ENCODE data around the gene GRAPL.
"Not testable (repeated sequence)": the region's sequence is repeated elsewhere in the genome, so short reads cannot be mapped to it uniquely, and the experiment has no call there.

GRAPL gene

GRCh38 chr17:19137959-19138358 lies 10.6 kb downstream of the GRAPL start:
- not testable (repeated sequence) for DNase-seq

DNA sequence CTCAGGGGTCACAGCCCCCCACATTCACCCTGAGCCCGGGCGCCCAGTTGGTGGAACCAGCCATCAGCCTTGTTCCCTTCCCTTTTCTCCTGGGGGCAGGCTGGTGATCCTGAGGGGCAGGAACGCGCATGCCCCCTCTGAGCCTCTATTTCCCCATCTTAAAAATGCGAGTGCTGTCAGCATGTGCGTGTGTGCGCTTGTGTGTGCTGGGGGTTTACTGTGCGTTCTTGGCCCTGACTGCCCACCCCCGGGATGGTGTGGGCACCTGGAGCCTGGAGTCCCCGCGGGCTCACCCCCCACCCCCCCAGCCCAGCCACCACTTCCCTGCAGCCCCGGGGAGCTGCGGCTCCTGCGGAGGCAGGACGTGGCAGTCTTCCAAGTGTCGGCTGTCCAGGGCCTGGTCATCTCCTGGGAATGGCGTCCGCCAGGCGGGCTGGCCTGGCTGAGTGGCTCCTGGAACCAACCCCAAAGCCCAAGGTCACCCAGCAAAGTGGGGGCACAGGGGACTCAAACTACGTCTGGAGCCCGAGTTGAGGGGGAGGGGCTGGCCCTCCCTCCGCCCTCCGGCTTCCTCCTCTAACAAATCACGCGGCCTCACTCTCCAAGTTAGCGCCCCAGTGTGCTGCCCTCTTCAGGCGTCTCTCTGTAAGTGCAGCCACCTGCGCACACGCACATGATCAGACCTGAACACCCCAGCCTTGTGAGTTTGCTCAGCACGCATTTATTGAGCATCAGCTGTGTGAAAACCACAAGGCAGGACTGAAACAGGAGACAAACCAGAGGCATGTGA lies 14.2 kb downstream of the GRAPL start:
- DNase-seq: not testable (repeated sequence)

GRCh38 chr17:19142419-19142818 lies 15.0 kb downstream of the GRAPL start:
- DNase-seq: not testable (repeated sequence)

GRCh38 chr17:19143097-19143777 lies 15.8 kb downstream of the GRAPL start:
- DNase-seq: not testable (repeated sequence)

DNA sequence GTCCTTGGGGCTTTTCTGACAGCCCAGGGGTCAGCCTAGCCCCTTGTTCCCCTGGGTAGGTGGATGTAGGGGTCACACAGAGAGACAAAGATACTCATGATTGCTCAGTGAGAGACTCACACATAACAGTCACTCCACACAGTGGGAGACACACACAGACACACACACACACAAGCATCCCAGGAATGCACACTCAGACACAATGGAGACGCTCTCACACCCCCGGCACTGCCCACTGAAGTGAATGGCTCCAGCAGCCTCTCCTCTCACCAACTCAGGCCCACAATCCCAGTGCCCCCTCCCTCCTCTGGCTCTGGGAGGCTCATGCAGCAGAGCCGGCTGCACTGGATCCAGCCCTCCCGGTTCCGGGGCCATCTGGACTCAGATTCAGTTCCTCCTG lies 17.0 kb downstream of the GRAPL start:
- DNase-seq: not testable (repeated sequence)

- DNase-seq: not testable (repeated sequence)
These were observed 18.1 kb downstream of the GRAPL start for GRCh38 chr17:19145471-19145870.

- not testable (repeated sequence) for DNase-seq
These were observed 23.6 kb downstream of the GRAPL start for GRCh38 chr17:19150678-19151615.

DNA sequence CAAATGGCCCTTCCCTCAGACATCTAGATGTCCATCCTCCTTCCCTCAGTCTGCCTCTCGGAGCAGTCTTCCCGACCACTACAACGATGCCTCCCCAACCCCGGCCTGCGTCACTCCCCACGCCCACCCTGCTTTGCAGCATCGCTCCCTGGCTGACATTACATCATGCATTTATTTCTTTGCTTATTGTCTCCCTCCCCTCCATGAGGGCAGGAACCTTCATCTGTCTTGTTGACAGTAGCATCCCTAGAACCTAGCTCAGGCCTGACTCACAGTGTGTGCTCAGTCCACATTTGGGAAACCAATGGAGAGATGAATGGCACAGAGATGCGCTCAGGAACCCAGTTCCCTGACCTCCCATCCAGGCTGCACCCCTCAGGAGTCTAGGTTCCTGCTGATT lies 30.2 kb downstream of the GRAPL start:
- not testable (repeated sequence) for DNase-seq

DNA sequence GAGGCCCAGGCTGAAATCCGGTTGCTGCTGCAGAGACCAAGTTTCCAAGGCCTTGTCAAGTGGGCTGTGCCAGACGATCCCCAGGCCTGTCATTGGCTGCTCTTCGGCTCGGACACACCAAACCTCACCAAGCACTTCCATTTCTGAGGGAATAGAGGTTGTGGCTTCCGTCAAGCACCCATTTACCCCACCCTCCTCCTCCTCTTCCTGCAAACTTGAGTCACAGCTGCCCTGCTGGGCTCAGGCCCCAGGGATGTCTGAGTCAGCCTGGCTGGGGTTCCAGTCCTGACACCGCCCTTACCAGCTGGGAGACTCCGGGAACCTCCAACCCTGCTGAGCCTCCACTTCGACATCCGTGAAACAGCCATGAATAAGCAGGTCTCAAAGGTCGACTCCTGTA lies 31.1 kb downstream of the GRAPL start:
- DNase-seq: not testable (repeated sequence)

DNA sequence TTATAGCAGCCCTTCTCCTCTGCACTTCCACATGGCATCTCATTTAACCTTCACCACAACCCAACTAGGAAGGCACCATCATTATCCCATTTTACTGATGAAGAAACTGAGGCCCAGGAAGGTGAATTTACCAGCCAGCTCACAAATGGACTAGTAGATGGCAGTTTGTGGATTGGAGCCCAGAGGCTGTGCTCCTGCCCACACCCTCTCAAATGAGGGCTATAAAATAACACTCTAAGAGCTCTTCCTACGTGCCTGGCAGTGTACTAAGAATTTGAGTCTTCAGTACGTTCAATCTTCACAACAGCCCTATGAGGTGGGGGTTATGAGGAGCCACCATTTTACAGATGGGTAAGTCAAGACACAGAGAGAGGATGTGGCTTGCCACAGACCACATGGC lies 31.5 kb downstream of the GRAPL start:
- not testable (repeated sequence) for DNase-seq

DNA sequence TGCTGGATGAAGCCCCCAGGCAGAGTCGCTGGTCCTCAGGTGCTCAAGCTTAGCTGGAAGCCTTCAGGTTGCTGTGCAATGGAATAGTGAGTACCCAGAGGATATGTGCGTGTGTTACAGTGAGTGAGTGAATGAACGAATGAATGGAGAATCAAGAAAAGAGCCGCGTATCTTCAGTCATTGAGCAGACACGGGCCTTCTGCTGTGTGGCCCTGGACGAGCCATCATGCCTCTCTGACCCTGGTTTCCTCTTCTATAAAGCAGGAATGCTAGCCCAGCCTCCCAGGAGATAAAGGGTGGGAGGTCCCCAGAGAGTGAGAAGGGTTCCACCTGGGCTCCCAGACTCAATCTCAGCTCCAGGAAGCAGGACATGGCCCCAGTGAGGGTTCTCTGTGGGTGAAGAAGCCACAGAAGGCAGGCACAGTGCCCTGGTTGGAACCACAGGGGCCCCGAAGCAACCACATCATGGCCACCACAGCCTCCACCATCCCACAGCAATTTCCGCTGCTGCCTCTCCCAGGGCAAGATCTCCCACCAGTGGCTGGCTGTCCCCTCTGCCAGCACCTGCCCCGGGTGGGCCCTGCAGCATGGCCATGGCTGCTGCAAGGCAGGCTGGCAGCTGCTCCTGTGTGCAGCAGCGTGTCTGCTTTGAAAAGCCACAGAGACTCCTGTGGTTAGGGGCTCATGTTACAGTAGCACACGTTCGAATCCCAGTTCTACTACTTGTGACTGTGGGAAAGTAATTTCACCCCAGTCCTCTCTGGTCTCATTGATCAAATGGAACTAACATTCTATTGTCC lies 34.1 kb downstream of the GRAPL start:
- not testable (repeated sequence) for DNase-seq

GRCh38 chr17:19162384-19163216 lies 35.2 kb downstream of the GRAPL start:
- DNase-seq: not testable (repeated sequence)

GRCh38 chr17:19174422-19174821 lies 47.0 kb downstream of the GRAPL start:
- not testable (repeated sequence) for DNase-seq

GRCh38 chr17:19175410-19175809 lies 48.0 kb downstream of the GRAPL start:
- DNase-seq: not testable (repeated sequence)

DNA sequence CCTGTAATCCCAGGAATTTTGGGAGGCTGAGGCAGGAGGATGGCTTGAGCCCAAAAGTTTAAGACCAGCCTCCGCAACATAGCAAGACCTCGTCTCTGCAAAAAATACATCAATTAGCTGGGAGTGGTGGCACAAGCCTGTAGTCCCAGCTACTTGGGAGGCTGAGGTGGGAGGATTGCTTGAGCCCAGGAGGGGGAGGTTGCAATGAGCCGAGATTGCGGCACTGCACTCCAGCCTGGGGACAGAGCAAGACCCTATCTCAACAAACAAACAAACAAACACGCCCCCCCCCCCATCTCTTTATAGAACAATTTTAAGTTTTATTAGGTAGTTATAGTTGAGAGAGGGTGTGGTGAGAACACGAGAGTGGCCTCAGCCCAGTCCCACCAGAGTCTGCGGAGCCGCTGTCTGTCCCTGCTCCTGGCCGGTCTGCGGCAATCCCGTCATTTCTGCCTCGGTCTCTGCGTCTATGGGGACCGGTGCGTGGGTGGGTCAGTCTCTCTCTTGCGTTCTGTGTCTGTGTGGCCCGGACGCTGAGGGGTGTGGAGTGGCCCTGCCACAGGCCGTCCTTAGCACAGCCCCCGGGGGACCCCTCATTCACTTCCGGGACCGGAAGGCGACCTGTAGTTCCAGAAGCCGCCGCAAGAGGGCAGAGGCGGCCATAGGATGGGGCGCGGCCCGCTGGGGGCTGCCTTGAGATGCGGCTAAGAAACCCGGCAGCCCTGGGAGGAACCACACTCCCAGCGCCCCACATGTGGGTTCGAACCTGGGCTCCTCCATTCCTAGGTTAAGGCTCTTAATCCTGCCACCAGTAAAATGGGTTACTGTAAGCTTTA lies 53.9 kb downstream of the GRAPL start:
- DNase-seq: not testable (repeated sequence)

DNA sequence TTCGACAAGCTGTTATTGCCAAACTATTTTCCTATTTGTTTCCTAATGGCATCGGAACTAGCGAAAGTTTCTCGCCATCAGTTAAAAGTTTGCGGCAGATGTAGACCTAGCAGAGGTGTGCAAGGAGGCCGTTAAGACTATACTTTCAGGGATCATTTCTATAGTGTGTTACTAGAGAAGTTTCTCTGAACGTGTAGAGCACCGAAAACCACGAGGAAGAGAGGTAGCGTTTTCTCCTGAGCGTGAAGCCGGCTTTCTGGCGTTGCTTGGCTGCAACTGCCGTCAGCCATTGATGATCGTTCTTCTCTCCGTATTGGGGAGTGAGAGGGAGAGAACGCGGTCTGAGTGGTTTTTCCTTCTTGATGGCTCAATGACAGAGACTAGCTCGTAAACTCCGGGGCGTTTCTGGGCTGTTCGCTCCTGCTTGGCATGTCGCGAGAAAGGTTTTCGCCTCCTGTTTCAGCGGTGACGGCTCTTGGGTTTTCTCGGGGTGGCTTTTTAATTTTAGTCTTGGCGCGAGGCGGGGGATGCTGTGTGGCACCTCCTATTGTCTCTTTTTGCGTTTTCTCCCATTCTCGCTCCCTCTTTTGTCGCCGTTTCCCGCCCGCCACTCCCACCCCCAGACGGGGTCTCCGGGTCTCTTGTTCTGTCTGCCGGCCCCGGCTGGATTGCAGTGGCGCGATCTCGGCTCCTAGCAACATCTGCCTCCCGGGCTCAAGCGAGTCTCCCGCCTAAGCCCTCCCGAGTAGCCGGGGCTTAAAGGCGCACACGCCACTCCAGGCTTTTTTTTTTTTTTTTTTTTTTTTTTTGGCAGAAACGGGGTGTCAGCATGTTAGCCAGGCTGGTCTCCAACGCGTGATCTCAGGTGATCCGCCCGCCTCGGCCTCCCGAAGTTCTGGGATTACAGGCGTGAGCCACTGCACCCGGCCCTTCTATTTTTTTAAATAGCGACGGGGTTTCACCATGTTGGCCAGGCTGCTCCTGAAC lies 60.8 kb downstream of the GRAPL start:
- DNase-seq: not testable (repeated sequence)

DNA sequence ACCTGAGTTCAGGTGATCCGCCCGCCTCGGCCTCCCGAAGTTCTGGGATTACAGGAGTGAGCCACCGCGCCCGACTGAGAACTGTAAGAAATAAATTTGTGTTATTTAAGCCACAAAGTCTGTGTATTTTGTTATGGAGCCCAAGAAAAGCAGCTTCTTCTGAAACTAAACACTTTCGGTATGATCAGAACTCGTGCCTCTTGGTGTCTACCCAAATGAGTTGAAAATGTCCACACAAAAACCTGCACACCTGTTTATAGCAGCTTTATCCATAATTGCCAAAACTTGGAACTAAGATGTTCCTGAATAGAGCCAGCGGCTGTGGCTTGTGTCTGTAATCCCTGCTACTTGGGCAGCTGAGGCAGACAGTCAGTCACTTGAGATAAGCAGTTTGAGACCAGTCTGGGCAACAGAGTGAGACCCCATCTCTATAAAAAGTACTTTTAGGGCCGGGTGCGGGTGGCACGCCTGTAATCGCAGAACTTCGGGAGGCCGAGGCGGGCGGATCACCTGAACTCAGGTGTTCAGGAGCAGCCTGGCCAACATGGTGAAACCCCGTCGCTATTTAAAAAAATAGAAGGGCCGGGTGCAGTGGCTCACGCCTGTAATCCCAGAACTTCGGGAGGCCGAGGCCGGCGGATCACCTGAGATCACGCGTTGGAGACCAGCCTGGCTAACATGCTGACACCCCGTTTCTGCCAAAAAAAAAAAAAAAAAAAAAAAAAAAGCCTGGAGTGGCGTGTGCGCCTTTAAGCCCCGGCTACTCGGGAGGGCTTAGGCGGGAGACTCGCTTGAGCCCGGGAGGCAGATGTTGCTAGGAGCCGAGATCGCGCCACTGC lies 61.7 kb downstream of the GRAPL start:
- not testable (repeated sequence) for DNase-seq

All from T1000 (cell line).